HCT116 (cell line): ENCODE measurements around the gene KRT2. TPM values are rescaled to one million over a fixed set of nuclear protein-coding genes. Genes with fewer than 3 reads are reported as not detected.

ENCODE experiments used
- ATAC-seq: fragments of 200-7000 bp; cut with Tn5 transposase; 2 replicates; pipeline ENCODE4 v1.9.1; 2020; ENCODE audit warnings: mild to moderate bottlenecking, moderate library complexity
- BruUV-seq: library from RNA; stranded (reverse); fragments of 400-500 nt; replicated peaks from 2 replicates; lab custom pipeline; 2021; lab: Mats Ljungman, UMichigan
- CTCF ChIA-PET: fragments of 300-600 bp; sonication (Branson Sonifier 250); formaldehyde crosslinking; loops from one replicate; lab custom pipeline; 2021; ENCODE audit warnings: antibody characterized with exemption; lab: Charles Lee
- POLR2A ChIA-PET: fragments of 300-600, 350-600 bp; sonication (Branson Sonifier 250); formaldehyde crosslinking; loops from one replicate; lab custom pipeline; 2021; ENCODE audit warnings: antibody characterized with exemption; lab: Charles Lee
- RAD21 ChIA-PET, 2 experiments: fragments of 300-600 bp; sonication (Branson Sonifier 250); formaldehyde crosslinking; loops; one replicate each; lab custom pipeline; 2023; ENCODE audit warnings: low total read pairs in 2 of 2; ENCODE audit not compliant: uncharacterized antibody in 2 of 2, unreplicated experiment in 2 of 2, low non-redundant PET in 1 of 2; lab: Charles Lee
- DNase-seq: peaks from one replicate; pipeline ENCODE4 v3.0.0-alpha.2; 2010; ENCODE audit warnings: low read depth, low spot score
- H2AFZ ChIP-seq: fragments of 200-600 bp; shearing (Covaris generic), sonication (generic); 2 replicates; pipeline ENCODE4 v1.6.1; 2017; ENCODE audit warnings: low read depth, mixed run types, mixed read lengths, antibody characterized with exemption, low read length; ENCODE audit not compliant: poor library complexity, severe bottlenecking
- H3K27ac ChIP-seq: 2 replicates; pipeline ENCODE4 v1.5.1; 2012; ENCODE audit warnings: low read depth, low read length
- H3K27me3 ChIP-seq: fragments of 200-600 bp; sonication (generic); 2 replicates; pipeline ENCODE4 v1.6.1; 2016; ENCODE audit warnings: mixed run types, low read length, mixed read lengths; ENCODE audit not compliant: insufficient read depth
- H3K36me3 ChIP-seq, 2 experiments: fragments of 200-500 bp in 1 of 2; fragments of 200-600 bp in 1 of 2; sonication (Bioruptor generic) in 1 of 2; sonication (generic) in 1 of 2; 2 replicates each; pipeline versions ENCODE4 v1.5.1 to v1.6.1; 2014 to 2016; ENCODE audit warnings: low read length in 2 of 2, inconsistent platforms in 1 of 2, mixed read lengths in 1 of 2, mixed run types in 1 of 2; ENCODE audit not compliant: insufficient read depth in 2 of 2, control insufficient read depth in 1 of 2
- H3K4me1 ChIP-seq, 2 experiments: fragments of 200-600 bp in 1 of 2; sonication (generic) in 1 of 2; 2 replicates each; pipeline versions ENCODE4 v1.5.1 to v1.6.1; 2012 to 2017; ENCODE audit warnings: low read length in 2 of 2, inconsistent platforms in 1 of 2, mild to moderate bottlenecking in 1 of 2, mixed read lengths in 1 of 2, mixed run types in 1 of 2, moderate library complexity in 1 of 2; ENCODE audit not compliant: insufficient read depth in 2 of 2, control insufficient read depth in 1 of 2
- H3K4me2 ChIP-seq: fragments of 200-600 bp; sonication (generic); 2 replicates; pipeline ENCODE4 v1.6.1; 2017; ENCODE audit warnings: mixed run types, low read length, mixed read lengths
- H3K4me3 ChIP-seq, 2 experiments: fragments of 200-600 bp in 1 of 2; sonication (generic) in 1 of 2; replicated peaks in 1 of 2; 2 replicates each; pipeline ENCODE4 v1.5.1; 2011 to 2016; ENCODE audit warnings: low read length in 2 of 2, control low read depth in 1 of 2, low read depth in 1 of 2, mild to moderate bottlenecking in 1 of 2, mixed read lengths in 1 of 2, mixed run types in 1 of 2
- H3K79me2 ChIP-seq: fragments of 200-600 bp; sonication (generic); 2 replicates; pipeline ENCODE4 v1.6.1; 2017; ENCODE audit warnings: mild to moderate bottlenecking, mixed run types, low read length, moderate library complexity, mixed read lengths; ENCODE audit not compliant: insufficient read depth
- H3K9ac ChIP-seq: fragments of 200-600 bp; sonication (generic); 2 replicates; pipeline ENCODE4 v1.6.1; 2016; ENCODE audit warnings: low read length, mixed read lengths
- H3K9me2 ChIP-seq: fragments of 200-600 bp; sonication (generic), shearing (Covaris generic); 2 replicates; pipeline ENCODE4 v1.6.1; 2017; ENCODE audit warnings: mixed run types, mild to moderate bottlenecking, moderate library complexity; ENCODE audit not compliant: insufficient read depth
- H3K9me3 ChIP-seq, 2 experiments: fragments of 200-500 bp in 1 of 2; fragments of 200-600 bp in 1 of 2; sonication (Bioruptor generic) in 1 of 2; sonication (generic) in 1 of 2; 2 replicates each; pipeline ENCODE4 v1.6.1; 2014 to 2017; ENCODE audit warnings: low read length in 2 of 2, mixed read lengths in 2 of 2, inconsistent platforms in 1 of 2, low read depth in 1 of 2, mild to moderate bottlenecking in 1 of 2, mixed run types in 1 of 2, moderate library complexity in 1 of 2; ENCODE audit not compliant: control insufficient read depth in 1 of 2, insufficient read depth in 1 of 2
- H4K20me1 ChIP-seq: fragments of 200-600 bp; sonication (generic), shearing (Covaris generic); 2 replicates; pipeline ENCODE4 v1.6.1; 2017; ENCODE audit warnings: mixed run types, mild to moderate bottlenecking, moderate library complexity; ENCODE audit not compliant: insufficient read depth
- ATF3 ChIP-seq: IDR thresholded peaks from 2 replicates; pipeline ENCODE4 v1.6.1; 2012
- CBX3 ChIP-seq: IDR thresholded peaks from 2 replicates; pipeline ENCODE4 v1.6.1; 2012; ENCODE audit warnings: low read depth
- CEBPB ChIP-seq: IDR thresholded peaks from 2 replicates; pipeline ENCODE4 v1.6.1; 2012; ENCODE audit warnings: low read depth
- CTCF ChIP-seq, 3 experiments: fragments of 200-600 bp in 1 of 3; sonication (generic) in 1 of 3; IDR thresholded peaks in 2 of 3; conservative IDR thresholded peaks in 1 of 3; 2 replicates each; pipeline ENCODE4 v1.5.1; 2012 to 2017; ENCODE audit warnings: low read depth in 2 of 3, low read length in 2 of 3, antibody characterized with exemption in 1 of 3, borderline replicate concordance in 1 of 3, control low read depth in 1 of 3, mild to moderate bottlenecking in 1 of 3, mixed read lengths in 1 of 3, mixed run types in 1 of 3, moderate library complexity in 1 of 3; ENCODE audit not compliant: insufficient read depth in 1 of 3
- ELF1 ChIP-seq: IDR thresholded peaks from 2 replicates; pipeline ENCODE4 v1.6.1; 2012; ENCODE audit warnings: low read depth, borderline replicate concordance
- EZH2 ChIP-seq: fragments of 200-600 bp; sonication (generic); IDR thresholded peaks from 2 replicates; pipeline ENCODE4 v1.6.1; 2017; ENCODE audit warnings: antibody characterized with exemption, mixed run types
- EZH2phosphoT487 ChIP-seq: fragments of 200-600 bp; IDR thresholded peaks from 2 replicates; pipeline ENCODE4 v1.6.1; 2018; ENCODE audit warnings: antibody characterized with exemption, borderline replicate concordance
- FOSL1 ChIP-seq: IDR thresholded peaks from 2 replicates; pipeline ENCODE4 v1.6.1; 2012; ENCODE audit warnings: low read depth
- JUND ChIP-seq: IDR thresholded peaks from 2 replicates; pipeline ENCODE4 v1.6.1; 2012
- MAX ChIP-seq: IDR thresholded peaks from 2 replicates; pipeline ENCODE4 v1.6.1; 2012
- POLR2A ChIP-seq: IDR thresholded peaks from 2 replicates; pipeline ENCODE4 v1.7.0; 2011; ENCODE audit warnings: borderline replicate concordance; ENCODE audit not compliant: insufficient read depth, insufficient read length; ENCODE audit errors: extremely low read depth
- POLR2AphosphoS5 ChIP-seq: IDR thresholded peaks from 2 replicates; pipeline ENCODE4 v1.6.1; 2011; ENCODE audit warnings: mild to moderate bottlenecking, low read depth, low read length, moderate library complexity
- REST ChIP-seq: IDR thresholded peaks from 2 replicates; pipeline ENCODE4 v1.6.1; 2012; ENCODE audit warnings: low read depth
- SIN3A ChIP-seq: IDR thresholded peaks from 2 replicates; pipeline ENCODE4 v1.6.1; 2012; ENCODE audit warnings: low read depth
- SRF ChIP-seq: IDR thresholded peaks from 2 replicates; pipeline ENCODE4 v1.6.1; 2012; ENCODE audit warnings: low read depth
- TCF7L2 ChIP-seq: IDR thresholded peaks from 2 replicates; pipeline ENCODE4 v1.7.0; 2011; ENCODE audit warnings: borderline replicate concordance, inconsistent platforms; ENCODE audit not compliant: insufficient read depth, insufficient read length; ENCODE audit errors: extremely low read depth
- YY1 ChIP-seq: IDR thresholded peaks from 2 replicates; pipeline ENCODE4 v1.6.1; 2011; ENCODE audit warnings: low read length, low read depth, moderate library complexity, mild to moderate bottlenecking; ENCODE audit not compliant: insufficient replicate concordance; ENCODE audit errors: extremely low read depth
- ZFX ChIP-seq: fragments of 450-650 bp; IDR thresholded peaks from 2 replicates; pipeline ENCODE4 v1.6.1; 2017
- ZNF274 ChIP-seq: fragments of 200-500 bp; sonication (Bioruptor generic); IDR thresholded peaks from 2 replicates; pipeline ENCODE4 v1.6.1; 2014; ENCODE audit warnings: mild to moderate bottlenecking, low read depth, low read length, inconsistent platforms
- intact Hi-C: fragments of 100-400 bp; cut with micrococcal nuclease; formaldehyde crosslinking; loops from 2 replicates; pipeline ENCODE4 v1.10.0; 2022
- total RNA-seq: library from RNA; stranded (reverse); gene quantifications from one replicate; pipeline ENCODE4 v1.2.1, GENCODE V29; 2021; ENCODE audit not compliant: unreplicated experiment

Gene KRT2
- total RNA-seq, 1 experiment from 2014 or later = not detected

GRCh38 chr12:52612431-52613383 lies 39.3 kb downstream of the KRT2 start:
- Histone ChIP-seq H3K4me2 (no peak overlapping the region), H3K79me2 (no peaks in the 10 kb centered on the region), H4K20me1 (no peaks in the 10 kb centered on the region), H3K4me3 (no peak overlapping the region), H3K36me3 (no peaks in the 10 kb centered on the region), H3K27ac (no peak overlapping the region), H3K9me2 (no peaks in the 10 kb centered on the region), H3K27me3 (no peaks in the 10 kb centered on the region), H2AFZ (no peak overlapping the region), H3K9me3 (no peaks in the 10 kb centered on the region), H3K9ac (no peak overlapping the region), H3K4me1 (no peaks in the 10 kb centered on the region)
- ATAC-seq (no peak), DNase-seq (no peak)
- POLR2A ChIA-PET = no interaction called here
- no TSS peak for BruUV-seq
- CTCF ChIA-PET = interaction anchor here (2.1 kb wide), 1 partner anchor 267 kb away, joined by 6 read pairs; no protein-coding TSS in a partner anchor
- RAD21 ChIA-PET = no interaction called here
- intact Hi-C loops = no loop called here
- TF ChIP-seq POLR2AphosphoS5 (no peak), EZH2 (no peak), REST (no peak), JUND (no peak), CTCF (IDR thresholded peaks at IDR 0.05 in 2 of 3, conservative IDR thresholded peaks at IDR 0.05 in 1 of 3; ENCODE audit: borderline replicate concordance in 1 of 3, insufficient read depth in 1 of 3, low read depth in 2 of 3, low read length in 2 of 3) (no peak), FOSL1 (no peak), YY1 (no peak), ELF1 (no peak), CBX3 (no peak), ATF3 (no peak), TCF7L2 (no peak), MAX (no peak), ZFX (no peak), SRF (no peak), EZH2phosphoT487 (no peak), SIN3A (no peak), CEBPB (no peak), POLR2A (no peak), ZNF274 (no peak)
